NCI-H1105 treated with DMSO at 0.1 percent for 48 hours (cell line): ENCODE data around the gene SSR3.

Source experiments
- DNase-seq: peaks from one replicate; lab custom pipeline; 2025; lab: John Stamatoyannopoulos, UW

The SSR3 gene

GRCh38 chr3:156536524-156537316, 18.2 kb downstream of the SSR3 start:
- DNase-seq, result no peak

- no peak for DNase-seq
Measured at GRCh38 chr3:156535798-156536197, 19.1 kb downstream of the SSR3 start.

GRCh38 chr3:156535162-156535627, 19.7 kb downstream of the SSR3 start:
- DNase-seq, result no peak

- no peak for DNase-seq
Measured at GRCh38 chr3:156533205-156533604, 21.7 kb downstream of the SSR3 start.

DNA sequence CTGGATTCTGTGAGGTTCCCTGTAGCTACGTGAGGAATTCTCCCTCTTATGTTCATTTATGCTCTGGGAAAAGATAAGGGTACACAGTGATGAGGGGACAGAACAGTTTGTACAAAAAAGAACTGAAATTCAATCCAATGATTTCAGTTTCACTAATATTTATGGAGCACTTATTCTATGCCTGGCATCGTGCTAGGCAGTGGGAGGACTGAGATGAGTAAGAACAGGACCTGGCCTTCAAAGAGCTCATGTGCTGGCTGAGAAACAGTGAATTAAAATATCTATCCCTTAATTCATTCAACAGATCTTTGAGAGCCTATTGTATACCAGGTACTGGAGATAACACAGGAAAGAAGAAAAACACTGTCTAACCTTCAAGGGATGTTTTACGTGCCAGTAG, 22.2 kb downstream of the SSR3 start:
- DNase-seq, result no peak

- DNase-seq, result no peak
Measured at GRCh38 chr3:156530980-156531379, 23.9 kb downstream of the SSR3 start.

DNA sequence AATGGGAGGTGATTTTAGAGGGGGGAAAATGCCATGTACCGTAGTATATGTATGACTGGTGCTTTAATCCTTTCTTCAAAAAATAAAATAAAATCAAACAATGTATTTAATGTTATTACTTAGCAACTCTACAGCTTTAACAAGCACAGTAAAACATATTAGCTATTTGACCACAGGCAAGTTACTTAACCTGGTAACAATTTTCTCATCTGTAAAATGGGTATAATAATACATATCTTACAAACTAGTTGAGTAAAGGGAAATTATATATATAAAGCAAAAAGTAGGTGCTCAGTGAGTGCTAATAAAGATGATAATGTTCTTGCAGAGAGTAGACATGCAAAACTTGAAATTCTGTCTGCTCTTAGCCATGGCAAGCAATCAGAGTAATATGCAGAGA, 27.9 kb downstream of the SSR3 start:
- DNase-seq, result no peak

- no peak for DNase-seq
Measured at GRCh38 chr3:156525808-156526207, 29.1 kb downstream of the SSR3 start.

GRCh38 chr3:156522673-156523072, 32.2 kb downstream of the SSR3 start:
- no peak for DNase-seq

- no peak for DNase-seq
Measured at GRCh38 chr3:156519758-156520162, 35.2 kb downstream of the SSR3 start.

GRCh38 chr3:156518726-156519125, 36.2 kb downstream of the SSR3 start:
- no peak for DNase-seq

GRCh38 chr3:156516961-156517360, 38.0 kb downstream of the SSR3 start:
- DNase-seq, result no peak

GRCh38 chr3:156516284-156516683, 38.6 kb downstream of the SSR3 start:
- DNase-seq, result peak; percentile 41

DNA sequence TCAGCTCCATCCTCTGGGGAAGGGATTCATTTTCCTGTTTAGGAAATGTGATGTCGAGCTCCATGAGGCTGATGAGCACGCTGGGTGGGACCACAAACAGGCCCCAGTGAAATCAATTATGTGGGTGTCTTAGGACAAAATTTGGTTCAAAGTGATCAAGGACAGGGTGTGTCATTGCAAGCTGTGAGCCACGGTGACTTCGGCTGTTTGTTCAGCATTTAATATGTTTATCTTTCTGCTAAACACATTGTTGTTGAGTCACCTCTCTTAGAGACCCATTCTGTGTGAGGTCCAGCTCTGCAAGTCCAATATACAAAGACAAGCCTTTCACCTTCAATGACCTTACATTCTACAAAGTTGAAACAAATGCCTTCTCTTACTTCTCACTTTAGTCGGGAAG, 41.3 kb downstream of the SSR3 start:
- no peak for DNase-seq

DNA sequence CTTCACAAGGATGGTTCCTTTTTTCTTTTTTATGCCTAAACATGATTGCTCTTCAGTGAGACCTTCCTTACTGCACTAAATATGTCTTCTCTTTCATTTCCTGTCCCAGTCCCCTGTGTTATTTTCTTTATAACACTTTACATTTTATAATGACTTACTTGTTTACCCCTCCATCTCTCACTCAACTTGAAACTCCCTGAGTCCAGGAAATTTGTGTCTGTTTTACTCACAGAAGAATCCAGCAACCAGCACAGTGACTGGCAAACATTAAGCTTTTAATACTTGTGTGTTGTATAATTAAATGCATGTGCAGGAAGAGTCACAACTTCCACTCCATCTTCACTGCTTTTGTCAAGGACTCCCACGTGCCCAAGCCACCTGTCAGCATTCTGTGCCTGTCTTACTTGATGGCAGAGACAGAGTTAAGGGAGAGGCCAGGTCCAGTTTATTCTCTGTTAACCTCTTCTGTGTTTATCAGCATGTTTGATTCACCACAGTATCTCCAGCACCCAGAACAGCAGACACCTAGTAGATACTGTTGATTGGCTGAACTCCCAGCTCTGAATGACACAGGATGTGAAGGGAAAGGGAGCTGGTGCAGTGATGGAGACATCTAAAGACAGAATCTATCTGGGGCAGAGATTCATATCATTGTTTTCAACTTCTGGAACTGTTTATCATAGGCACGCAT, 42.8 kb downstream of the SSR3 start:
- no peak for DNase-seq

GRCh38 chr3:156509189-156510174, 45.4 kb downstream of the SSR3 start:
- peak; percentile 76 for DNase-seq

GRCh38 chr3:156507285-156507684, 47.6 kb downstream of the SSR3 start:
- DNase-seq, result no peak

- DNase-seq, result no peak
Measured at GRCh38 chr3:156498307-156498706, 56.6 kb downstream of the SSR3 start.

- DNase-seq, result no peak
Measured at GRCh38 chr3:156497326-156497725, 57.6 kb downstream of the SSR3 start.

DNA sequence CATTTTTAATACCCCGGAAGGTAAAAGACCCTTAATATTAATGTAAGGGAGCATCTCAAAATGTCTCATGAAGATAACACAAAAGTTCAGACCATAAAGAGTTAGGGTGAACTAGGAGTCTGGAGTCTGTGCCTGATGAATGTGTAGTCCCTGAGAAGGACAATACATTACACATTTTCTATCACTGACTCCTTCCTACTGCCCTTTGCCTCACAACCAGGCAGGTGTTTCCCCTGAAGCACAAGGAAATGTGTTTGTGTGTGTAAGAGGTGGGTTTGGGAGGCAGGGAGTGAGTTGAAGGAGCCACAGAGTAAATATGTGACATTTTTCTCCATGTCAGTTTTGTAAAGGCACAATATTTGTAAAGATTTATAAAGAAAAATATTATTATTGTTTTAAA, 59.1 kb downstream of the SSR3 start:
- DNase-seq, result no peak

GRCh38 chr3:156493887-156494286, 61.0 kb downstream of the SSR3 start:
- no peak for DNase-seq

DNA sequence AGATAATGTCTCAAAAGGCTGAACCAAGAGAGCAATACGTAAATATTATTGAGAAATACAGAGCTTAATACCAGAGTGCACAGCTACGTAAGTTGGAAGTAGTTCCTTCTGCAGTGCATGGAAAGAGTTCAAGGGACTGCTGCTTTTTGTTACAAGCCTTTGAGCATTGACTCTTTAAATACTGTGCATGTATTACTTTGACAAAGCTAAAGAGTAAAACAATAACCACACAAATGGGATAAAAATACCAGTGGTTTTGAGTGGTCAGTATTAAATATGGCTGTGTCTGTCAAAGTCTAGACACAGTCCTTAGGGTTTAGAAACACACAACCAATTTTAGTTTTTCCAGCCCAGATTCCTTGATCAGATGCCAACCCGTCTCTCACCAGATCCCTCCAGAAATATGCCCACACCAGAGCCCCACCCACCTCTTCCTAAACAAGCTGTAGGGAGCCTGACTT, 62.1 kb downstream of the SSR3 start:
- DNase-seq, result no peak
